Calu3 (cell line): ENCODE results near the gene CDH11. TPM values are rescaled to one million over a fixed set of nuclear protein-coding genes. Genes with fewer than 3 reads are reported as not detected.

Source experiments
- BruUV-seq: library from RNA; stranded (reverse); fragments of 400-500 nt; replicated peaks from 2 replicates; lab custom pipeline; 2021; lab: Mats Ljungman, UMichigan
- CTCF ChIA-PET: fragments of 300-600 bp; sonication (Branson Sonifier 250); formaldehyde crosslinking; loops from one replicate; lab custom pipeline; 2022; ENCODE audit warnings: antibody characterized with exemption; lab: Charles Lee
- DNase-seq: peaks from one replicate; pipeline ENCODE4 v3.0.0; 2022
- H3K27ac Mint-ChIP-seq: one replicate; pipeline ENCODE4 v1.8.0; 2022; ENCODE audit warnings: mixed read lengths; ENCODE audit not compliant: unreplicated experiment
- H3K27me3 Mint-ChIP-seq: one replicate; pipeline ENCODE4 v1.8.0; 2022; ENCODE audit warnings: mixed read lengths; ENCODE audit not compliant: unreplicated experiment
- H3K36me3 Mint-ChIP-seq: one replicate; pipeline ENCODE4 v1.8.0; 2022; ENCODE audit warnings: mild to moderate bottlenecking, moderate library complexity, mixed read lengths; ENCODE audit not compliant: insufficient read depth, unreplicated experiment
- H3K4me1 Mint-ChIP-seq: one replicate; pipeline ENCODE4 v1.8.0; 2022; ENCODE audit warnings: mild to moderate bottlenecking, low read depth, mixed read lengths; ENCODE audit not compliant: unreplicated experiment
- H3K4me3 Mint-ChIP-seq: one replicate; pipeline ENCODE4 v1.8.0; 2022; ENCODE audit warnings: mild to moderate bottlenecking, low read depth, moderate library complexity, mixed read lengths; ENCODE audit not compliant: unreplicated experiment
- H3K9me3 Mint-ChIP-seq: one replicate; pipeline ENCODE4 v1.8.0; 2022; ENCODE audit warnings: low read depth, mixed read lengths; ENCODE audit not compliant: unreplicated experiment
- intact Hi-C: fragments of 100-400 bp; cut with micrococcal nuclease; formaldehyde crosslinking; loops from one replicate; pipeline ENCODE4 v1.10.0; 2022; ENCODE audit not compliant: unreplicated experiment
- total RNA-seq: library from RNA; stranded (reverse); gene quantifications from 2 replicates; pipeline ENCODE4 v1.2.3, GENCODE V29; 2022
- TF ChIP-seq, protein P1 (sequence below): fragments of 200-600 bp; IDR thresholded peaks from one replicate; pipeline ENCODE4 v1.8.0; 2022; ENCODE audit warnings: antibody characterized with exemption; ENCODE audit not compliant: unreplicated experiment

Gene CDH11
- total RNA-seq, 1 experiment from 2014 or later: not detected

DNA sequence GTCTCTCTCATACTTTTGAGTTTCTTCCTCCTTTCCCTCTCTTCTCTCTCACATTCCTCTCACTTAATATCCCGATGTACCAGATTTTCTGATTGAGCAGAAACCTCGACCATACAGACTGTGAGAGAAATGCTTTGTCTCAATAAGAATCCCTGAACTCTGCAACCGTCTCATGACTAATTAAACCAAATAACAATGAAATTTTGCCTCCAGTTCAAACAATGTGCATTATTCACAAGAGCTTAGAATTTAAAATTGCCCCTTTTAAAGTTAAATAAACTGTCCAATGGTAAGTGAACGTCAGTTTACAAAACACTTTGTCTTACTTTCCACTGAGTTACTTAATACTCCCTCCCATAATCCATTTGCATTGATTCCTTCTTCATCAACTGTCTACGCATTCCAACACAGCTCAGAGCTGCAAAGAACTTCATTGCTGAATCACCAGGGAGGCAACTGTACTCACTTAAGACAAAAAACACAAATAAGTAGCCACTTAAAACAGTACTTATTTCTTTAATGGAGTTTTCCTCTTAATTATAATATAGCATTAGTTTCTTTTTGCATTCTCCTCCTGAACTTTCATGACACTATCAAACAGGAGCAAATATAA, 4.9 kb downstream of the CDH11 start:
- H3K36me3 Mint-ChIP-seq: no peaks in the 10 kb centered on the region
- H3K27ac Mint-ChIP-seq: no peak overlapping the region
- CTCF ChIA-PET: no interaction called here
- H3K27me3 Mint-ChIP-seq: no peaks in the 10 kb centered on the region
- no peaks in the 10 kb centered on the region for H3K4me1 Mint-ChIP-seq
- TF ChIP-seq, protein P1, sequence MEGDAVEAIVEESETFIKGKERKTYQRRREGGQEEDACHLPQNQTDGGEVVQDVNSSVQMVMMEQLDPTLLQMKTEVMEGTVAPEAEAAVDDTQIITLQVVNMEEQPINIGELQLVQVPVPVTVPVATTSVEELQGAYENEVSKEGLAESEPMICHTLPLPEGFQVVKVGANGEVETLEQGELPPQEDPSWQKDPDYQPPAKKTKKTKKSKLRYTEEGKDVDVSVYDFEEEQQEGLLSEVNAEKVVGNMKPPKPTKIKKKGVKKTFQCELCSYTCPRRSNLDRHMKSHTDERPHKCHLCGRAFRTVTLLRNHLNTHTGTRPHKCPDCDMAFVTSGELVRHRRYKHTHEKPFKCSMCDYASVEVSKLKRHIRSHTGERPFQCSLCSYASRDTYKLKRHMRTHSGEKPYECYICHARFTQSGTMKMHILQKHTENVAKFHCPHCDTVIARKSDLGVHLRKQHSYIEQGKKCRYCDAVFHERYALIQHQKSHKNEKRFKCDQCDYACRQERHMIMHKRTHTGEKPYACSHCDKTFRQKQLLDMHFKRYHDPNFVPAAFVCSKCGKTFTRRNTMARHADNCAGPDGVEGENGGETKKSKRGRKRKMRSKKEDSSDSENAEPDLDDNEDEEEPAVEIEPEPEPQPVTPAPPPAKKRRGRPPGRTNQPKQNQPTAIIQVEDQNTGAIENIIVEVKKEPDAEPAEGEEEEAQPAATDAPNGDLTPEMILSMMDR: no peak
- no peak for DNase-seq
- intact Hi-C loops: loop anchor here (5.0 to 10.0 kb wide), 2 partner anchors 1158 to 1655 kb away; no protein-coding TSS in a partner anchor
- H3K4me3 Mint-ChIP-seq: no peak overlapping the region
- no peaks in the 10 kb centered on the region for H3K9me3 Mint-ChIP-seq
- BruUV-seq: no TSS peak

DNA sequence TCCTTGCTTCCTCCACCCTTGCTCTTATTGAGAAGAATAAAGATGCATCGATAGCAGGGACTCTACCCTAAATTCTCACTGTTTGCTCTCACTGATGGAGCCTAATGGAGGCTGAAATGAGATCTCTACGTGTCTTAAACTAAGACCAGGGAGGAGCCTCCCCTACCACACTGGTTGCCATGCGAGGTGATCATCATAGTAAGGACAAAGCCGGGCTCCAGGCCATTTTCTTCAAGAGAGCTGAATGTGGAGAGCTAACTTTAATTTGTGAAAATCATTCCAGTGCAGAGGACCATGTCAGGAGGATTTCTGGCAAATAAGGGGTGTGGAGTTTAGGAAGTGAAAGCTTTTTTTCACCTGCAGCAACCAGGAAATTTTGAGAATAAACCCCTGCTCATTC, 5.6 kb downstream of the CDH11 start:
- intact Hi-C loops: loop anchor here (5.0 to 10.0 kb wide), 2 partner anchors 1159 to 1654 kb away; no protein-coding TSS in a partner anchor
- no peaks in the 10 kb centered on the region for H3K27me3 Mint-ChIP-seq
- no peaks in the 10 kb centered on the region for H3K4me1 Mint-ChIP-seq
- TF ChIP-seq, protein P1: no peak
- DNase-seq: no peak
- no peaks in the 10 kb centered on the region for H3K9me3 Mint-ChIP-seq
- no peak overlapping the region for H3K27ac Mint-ChIP-seq
- CTCF ChIA-PET: no interaction called here
- no peaks in the 10 kb centered on the region for H3K36me3 Mint-ChIP-seq
- no peak overlapping the region for H3K4me3 Mint-ChIP-seq
- BruUV-seq: no TSS peak

DNA sequence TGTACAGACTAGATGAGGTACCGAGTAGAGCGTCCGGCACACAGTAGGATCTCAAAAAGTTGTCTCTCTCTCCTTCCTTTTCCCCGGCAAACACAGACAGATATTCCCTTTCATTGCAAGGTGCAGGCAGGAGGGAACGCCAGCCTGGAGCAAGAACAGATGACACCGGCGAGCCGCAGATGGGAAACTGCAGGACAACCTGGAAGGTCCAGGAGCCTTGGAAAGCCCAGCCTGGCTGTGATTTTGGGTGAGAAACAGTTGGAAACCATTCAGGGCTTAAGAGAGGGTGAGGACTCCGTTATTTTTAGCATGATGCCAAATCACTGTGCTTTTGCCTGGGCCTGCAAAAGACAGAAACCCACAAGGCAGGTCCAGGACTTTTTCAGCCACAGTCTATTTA, 7.3 kb downstream of the CDH11 start:
- Mint-ChIP-seq H3K4me3 (no peak overlapping the region), H3K4me1 (no peaks in the 10 kb centered on the region), H3K9me3 (no peaks in the 10 kb centered on the region), H3K36me3 (no peaks in the 10 kb centered on the region), H3K27ac (no peak overlapping the region), H3K27me3 (no peaks in the 10 kb centered on the region)
- intact Hi-C loops: loop anchor here (10.0 kb wide), 1 partner anchor 1160 kb away; no protein-coding TSS in a partner anchor
- DNase-seq: no peak
- TF ChIP-seq, protein P1: no peak
- CTCF ChIA-PET: no interaction called here
- no TSS peak for BruUV-seq

DNA sequence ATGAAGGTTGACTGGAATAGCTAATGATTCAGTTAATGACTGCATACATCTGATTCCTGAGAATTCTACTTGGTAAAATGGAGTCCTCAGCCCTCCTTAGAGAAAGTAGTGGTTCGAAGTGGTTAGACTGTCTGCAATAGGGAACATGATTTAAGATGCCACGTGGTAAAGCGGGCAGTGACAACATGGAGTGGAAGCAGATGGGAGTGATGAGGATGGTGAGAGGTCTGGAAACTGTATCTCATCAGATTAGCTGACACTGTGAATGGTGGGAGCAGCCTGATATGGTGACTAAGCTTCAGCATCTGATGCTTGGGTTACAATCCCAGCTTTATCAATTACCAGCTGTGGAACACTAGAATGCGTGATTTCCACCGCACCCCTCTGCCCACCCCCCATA, 8.4 kb downstream of the CDH11 start:
- intact Hi-C loops: loop anchor here (10.0 kb wide), 1 partner anchor 1161 kb away; no protein-coding TSS in a partner anchor
- H3K27ac Mint-ChIP-seq: no peak overlapping the region
- BruUV-seq: no TSS peak
- no peaks in the 10 kb centered on the region for H3K9me3 Mint-ChIP-seq
- DNase-seq: no peak
- H3K4me3 Mint-ChIP-seq: no peak overlapping the region
- CTCF ChIA-PET: interaction anchor here (0.7 kb wide), 1 partner anchor 369 kb away, joined by 4 read pairs; no protein-coding TSS in a partner anchor
- H3K36me3 Mint-ChIP-seq: no peaks in the 10 kb centered on the region
- no peaks in the 10 kb centered on the region for H3K27me3 Mint-ChIP-seq
- TF ChIP-seq, protein P1: no peak
- H3K4me1 Mint-ChIP-seq: no peaks in the 10 kb centered on the region
